DND-41 (cell line): ENCODE results near the gene MICAL3.

Experiments
- ATAC-seq: fragments of 200-7000 bp; cut with Tn5 transposase; 3 replicates; pipeline ENCODE4 v1.9.1; 2021; ENCODE audit warnings: low read depth; ENCODE audit not compliant: insufficient read depth
- DNase-seq: peaks from one replicate; pipeline ENCODE4 v3.0.0-alpha.2; 2020
- H2AFZ ChIP-seq: 2 replicates; pipeline ENCODE4 v1.6.0; 2012; ENCODE audit warnings: low read depth, low read length
- H3K27ac ChIP-seq: 2 replicates; pipeline ENCODE4 v1.5.1; 2012; ENCODE audit warnings: low read length, inconsistent platforms
- H3K27me3 ChIP-seq: fragments of 200-600 bp; sonication (generic); 2 replicates; pipeline ENCODE4 v1.6.0; 2012; ENCODE audit warnings: low read length, mild to moderate bottlenecking, inconsistent platforms; ENCODE audit not compliant: insufficient read depth, poor library complexity
- H3K36me3 ChIP-seq: 2 replicates; pipeline ENCODE4 v1.5.1; 2012; ENCODE audit warnings: low read length, inconsistent platforms; ENCODE audit not compliant: insufficient read depth
- H3K4me1 ChIP-seq: 2 replicates; pipeline ENCODE4 v1.5.1; 2012; ENCODE audit warnings: mild to moderate bottlenecking, low read length; ENCODE audit not compliant: insufficient read depth
- H3K4me2 ChIP-seq: 2 replicates; pipeline ENCODE4 v1.6.0; 2012; ENCODE audit warnings: mild to moderate bottlenecking, moderate library complexity, low read length, inconsistent platforms; ENCODE audit not compliant: insufficient read depth
- H3K4me3 ChIP-seq, 2 experiments: fragments of 200-600 bp in 1 of 2; shearing (Covaris generic) in 1 of 2; 2 replicates each; pipeline ENCODE4 v1.5.1; 2012 to 2016; ENCODE audit warnings: inconsistent platforms in 2 of 2, low read length in 2 of 2, mild to moderate bottlenecking in 2 of 2, low read depth in 1 of 2, moderate library complexity in 1 of 2
- H3K79me2 ChIP-seq: 2 replicates; pipeline ENCODE4 v1.6.0; 2012; ENCODE audit warnings: low read length, inconsistent platforms; ENCODE audit not compliant: insufficient read depth
- H3K9ac ChIP-seq: 2 replicates; pipeline ENCODE4 v1.6.0; 2012; ENCODE audit warnings: low read depth, mild to moderate bottlenecking, inconsistent platforms, low read length, moderate library complexity
- H3K9me3 ChIP-seq: 2 replicates; pipeline ENCODE4 v1.5.1; 2012; ENCODE audit warnings: low read length, moderate library complexity, mild to moderate bottlenecking, inconsistent platforms; ENCODE audit not compliant: insufficient read depth, severe bottlenecking
- H4K20me1 ChIP-seq: 2 replicates; pipeline ENCODE4 v1.6.0; 2012; ENCODE audit warnings: low read length; ENCODE audit not compliant: insufficient read depth
- CTCF ChIP-seq: IDR thresholded peaks from 2 replicates; pipeline ENCODE4 v1.5.1; 2012; ENCODE audit warnings: borderline replicate concordance, low read length, moderate library complexity, mild to moderate bottlenecking; ENCODE audit not compliant: poor library complexity, severe bottlenecking; ENCODE audit errors: extremely low read depth
- EZH2 ChIP-seq: IDR thresholded peaks from 3 replicates; pipeline ENCODE4 v1.6.1; 2012; ENCODE audit warnings: borderline replicate concordance, low read depth, mild to moderate bottlenecking, moderate library complexity, low read length, inconsistent platforms; ENCODE audit not compliant: severe bottlenecking

MICAL3 gene

DNA sequence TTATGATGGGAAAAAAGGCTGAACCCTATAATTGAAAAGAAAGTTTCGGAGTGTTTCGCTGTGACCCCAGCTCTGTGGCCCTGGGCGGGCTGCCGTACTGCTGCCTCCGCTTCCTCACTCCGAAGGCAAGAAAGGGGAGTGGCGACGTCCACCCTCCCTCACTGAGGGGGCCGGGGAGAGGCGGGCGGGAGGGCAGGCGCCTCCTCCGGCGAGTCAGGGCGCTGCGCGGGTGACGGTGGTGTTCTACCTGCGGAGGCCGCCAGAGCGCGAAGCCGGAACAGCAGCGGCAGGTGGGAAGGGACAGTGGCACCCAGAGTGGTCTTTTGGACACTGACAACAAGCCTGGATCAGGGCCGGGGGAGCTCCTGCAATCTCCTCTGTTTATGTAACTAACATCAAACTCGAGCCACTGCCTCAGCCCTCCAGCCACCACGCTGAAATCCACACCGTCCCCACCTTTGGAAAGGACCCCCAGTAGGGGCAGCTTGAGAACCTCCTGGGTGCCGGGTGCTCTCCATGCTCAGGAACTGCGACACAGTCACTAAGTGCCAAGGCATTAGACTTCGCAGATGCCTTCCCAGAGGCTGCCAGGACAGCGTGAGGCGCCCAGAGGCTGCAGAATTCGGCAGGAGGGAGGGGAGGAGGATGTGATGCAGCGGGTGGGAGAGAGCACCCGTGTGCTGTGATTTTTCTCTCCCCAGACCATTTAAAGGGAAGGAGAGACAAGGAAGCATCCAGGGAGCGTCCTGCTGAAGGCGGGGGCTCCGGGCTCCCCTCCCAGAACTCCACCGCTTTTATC, 275.6 kb downstream of the MICAL3 start:
- no peaks in the 10 kb centered on the region for H3K4me1 ChIP-seq
- DNase-seq, result no peak
- no peak overlapping the region for H3K27ac ChIP-seq
- TF ChIP-seq CTCF (no peak), EZH2 (no peak)
- no peaks in the 10 kb centered on the region for H3K27me3 ChIP-seq
- no peak overlapping the region for H3K4me2 ChIP-seq
- no peak overlapping the region for H2AFZ ChIP-seq
- no peak overlapping the region for H3K9ac ChIP-seq
- H3K36me3 ChIP-seq, result peaks cover 18% of the 10 kb centered on the region
- no peaks in the 10 kb centered on the region for H3K9me3 ChIP-seq
- H4K20me1 ChIP-seq, result peaks cover 55% of the 10 kb centered on the region
- ATAC-seq, result no peak
- no peak overlapping the region for H3K4me3 ChIP-seq
- peaks cover 72% of the 10 kb centered on the region for H3K79me2 ChIP-seq

- H2AFZ ChIP-seq, result no peak overlapping the region
- peaks cover 58% of the 10 kb centered on the region for H4K20me1 ChIP-seq
- no peak overlapping the region for H3K9ac ChIP-seq
- peaks cover 75% of the 10 kb centered on the region for H3K79me2 ChIP-seq
- peaks cover 29% of the 10 kb centered on the region for H3K36me3 ChIP-seq
- TF ChIP-seq EZH2, result no peak
- TF ChIP-seq CTCF, result no peak
- DNase-seq (no peak), ATAC-seq (no peak)
- no peak overlapping the region for H3K27ac ChIP-seq
- H3K27me3 ChIP-seq, result no peaks in the 10 kb centered on the region
- no peak overlapping the region for H3K4me2 ChIP-seq
- no peaks in the 10 kb centered on the region for H3K9me3 ChIP-seq
- H3K4me3 ChIP-seq, result no peak overlapping the region
- no peaks in the 10 kb centered on the region for H3K4me1 ChIP-seq
These were observed 277.4 kb downstream of the MICAL3 start for GRCh38 chr22:17746916-17747315.

DNA sequence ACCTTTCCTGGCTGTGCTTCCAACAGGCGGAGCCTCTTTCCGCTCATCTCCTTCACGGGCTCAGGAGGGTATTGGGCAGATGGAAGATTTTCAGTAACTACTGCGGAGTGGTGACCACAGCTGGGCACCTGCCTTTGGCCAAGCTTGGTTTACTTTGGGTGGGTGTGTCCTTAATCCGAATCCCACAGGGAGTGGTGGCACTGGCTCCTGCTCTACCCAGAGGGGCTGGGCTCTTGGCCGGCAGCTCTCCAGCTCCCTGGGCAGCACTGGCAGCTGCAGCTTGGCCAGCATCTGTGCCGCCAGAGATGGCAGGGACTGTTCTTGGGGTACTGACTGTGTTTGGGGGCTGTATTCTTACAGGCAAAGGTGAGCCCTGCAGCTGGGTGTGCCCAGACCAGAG, 279.9 kb downstream of the MICAL3 start:
- Histone ChIP-seq H2AFZ (no peak overlapping the region), H3K9me3 (no peaks in the 10 kb centered on the region), H3K4me3 (no peak overlapping the region), H3K27me3 (no peaks in the 10 kb centered on the region), H3K9ac (no peak overlapping the region), H3K36me3 (peaks cover 46% of the 10 kb centered on the region), H3K4me2 (no peak overlapping the region), H3K79me2 (peaks cover 66% of the 10 kb centered on the region), H4K20me1 (peaks cover 58% of the 10 kb centered on the region), H3K4me1 (no peaks in the 10 kb centered on the region), H3K27ac (no peak overlapping the region)
- DNase-seq (no peak), ATAC-seq (no peak)
- TF ChIP-seq EZH2 (no peak), CTCF (no peak)
